ENCODE results near the gene CBX5. TPM values are rescaled to one million over a fixed set of nuclear protein-coding genes. Genes with fewer than 3 reads are reported as not detected.

CBX5 gene
- total RNA-seq, 1 experiment from 2014 or later = 64.3 TPM

- DNase-seq (ENCODE audit: low read depth) = no peak
Observed at GRCh38 chr12:54225666-54226065, 54.3 kb downstream of the CBX5 start.

- DNase-seq (ENCODE audit: low read depth) = peak; percentile 72
Observed at GRCh38 chr12:54222609-54223008, 57.3 kb downstream of the CBX5 start.

GRCh38 chr12:54221402-54221984, 58.4 kb downstream of the CBX5 start:
- no peak for DNase-seq (ENCODE audit: low read depth)

GRCh38 chr12:54220567-54220966, 59.4 kb downstream of the CBX5 start:
- no peak for DNase-seq (ENCODE audit: low read depth)

GRCh38 chr12:54220092-54220557, 59.8 kb downstream of the CBX5 start:
- peak; percentile 77 for DNase-seq (ENCODE audit: low read depth)

GRCh38 chr12:54217774-54218241, 62.1 kb downstream of the CBX5 start:
- DNase-seq (ENCODE audit: low read depth) = no peak

GRCh38 chr12:54216797-54217661, 62.9 kb downstream of the CBX5 start:
- DNase-seq (ENCODE audit: low read depth) = peak; percentile 92

GRCh38 chr12:54215989-54216796, 63.7 kb downstream of the CBX5 start:
- peak; percentile 63 for DNase-seq (ENCODE audit: low read depth)

GRCh38 chr12:54214553-54215406, 65.1 kb downstream of the CBX5 start:
- DNase-seq (ENCODE audit: low read depth) = peak; percentile 96

- no peak for DNase-seq (ENCODE audit: low read depth)
Observed at GRCh38 chr12:54213079-54213478, 66.8 kb downstream of the CBX5 start.

- no peak for DNase-seq (ENCODE audit: low read depth)
Observed at GRCh38 chr12:54211920-54212319, 68.0 kb downstream of the CBX5 start.

- no peak for DNase-seq (ENCODE audit: low read depth)
Observed at GRCh38 chr12:54210400-54210790, 69.5 kb downstream of the CBX5 start.

GRCh38 chr12:54208591-54208990, 71.3 kb downstream of the CBX5 start:
- DNase-seq (ENCODE audit: low read depth) = no peak

- DNase-seq (ENCODE audit: low read depth) = peak; percentile 85
Observed at GRCh38 chr12:54207539-54208294, 72.2 kb downstream of the CBX5 start.

GRCh38 chr12:54206791-54207190, 73.1 kb downstream of the CBX5 start:
- no peak for DNase-seq (ENCODE audit: low read depth)

GRCh38 chr12:54204316-54204715, 75.6 kb downstream of the CBX5 start:
- DNase-seq (ENCODE audit: low read depth) = no peak

- DNase-seq (ENCODE audit: low read depth) = peak; percentile 75
Observed at GRCh38 chr12:54201001-54201794, 78.7 kb downstream of the CBX5 start.

GRCh38 chr12:54200412-54200811, 79.5 kb downstream of the CBX5 start:
- DNase-seq (ENCODE audit: low read depth) = no peak

- DNase-seq (ENCODE audit: low read depth) = no peak
Observed at GRCh38 chr12:54199917-54200316, 80.0 kb downstream of the CBX5 start.

- DNase-seq (ENCODE audit: low read depth) = no peak
Observed at GRCh38 chr12:54199034-54199433, 80.9 kb downstream of the CBX5 start.

Measured in Daoy (cell line).